ENCODE measurements around the gene PLCL1.
A peak's percentile ranks its signal among the peaks of the same experiment; 100 is the strongest.

PLCL1 gene

GRCh38 chr2:198077477-198077876 is 273.1 kb downstream of the PLCL1 start:
- no peak for DNase-seq

- no peak for DNase-seq
Measured at GRCh38 chr2:198080879-198081765, 276.7 kb downstream of the PLCL1 start.

GRCh38 chr2:198084156-198084555 is 279.8 kb downstream of the PLCL1 start:
- no peak for DNase-seq

- no peak for DNase-seq
Measured at GRCh38 chr2:198096002-198096401, 291.6 kb downstream of the PLCL1 start.

GRCh38 chr2:198096965-198097364 is 292.6 kb downstream of the PLCL1 start:
- no peak for DNase-seq

- no peak for DNase-seq
Measured at GRCh38 chr2:198097630-198098029, 293.2 kb downstream of the PLCL1 start.

GRCh38 chr2:198098386-198098785 is 294.0 kb downstream of the PLCL1 start:
- no peak for DNase-seq

GRCh38 chr2:198098918-198099317 is 294.5 kb downstream of the PLCL1 start:
- no peak for DNase-seq

- no peak for DNase-seq
Measured at GRCh38 chr2:198100346-198100745, 296.0 kb downstream of the PLCL1 start.

GRCh38 chr2:198101688-198102087 is 297.3 kb downstream of the PLCL1 start:
- DNase-seq: no peak

GRCh38 chr2:198102120-198102519 is 297.7 kb downstream of the PLCL1 start:
- DNase-seq: no peak

- no peak for DNase-seq
Measured at GRCh38 chr2:198102856-198103255, 298.5 kb downstream of the PLCL1 start.

- DNase-seq: no peak
Measured at GRCh38 chr2:198106621-198107385, 302.4 kb downstream of the PLCL1 start.

GRCh38 chr2:198113316-198113715 is 308.9 kb downstream of the PLCL1 start:
- DNase-seq: no peak

- DNase-seq: no peak
Measured at GRCh38 chr2:198114064-198114463, 309.7 kb downstream of the PLCL1 start.

GRCh38 chr2:198115201-198115600 is 310.8 kb downstream of the PLCL1 start:
- no peak for DNase-seq

GRCh38 chr2:198116756-198117155 is 312.4 kb downstream of the PLCL1 start:
- no peak for DNase-seq

GRCh38 chr2:198117406-198118041 is 313.1 kb downstream of the PLCL1 start:
- no peak for DNase-seq

GRCh38 chr2:198127627-198128026 is 323.2 kb downstream of the PLCL1 start:
- peak; percentile 32 for DNase-seq

- DNase-seq: no peak
Measured at GRCh38 chr2:198129609-198130008, 325.2 kb downstream of the PLCL1 start.

- DNase-seq: no peak
Measured at GRCh38 chr2:198134293-198134955, 330.0 kb downstream of the PLCL1 start.

GRCh38 chr2:198135481-198135934 is 331.1 kb downstream of the PLCL1 start:
- no peak for DNase-seq

GRCh38 chr2:198136142-198136541 is 331.7 kb downstream of the PLCL1 start:
- no peak for DNase-seq

All from NCI-H146 (cell line).